ENCODE results near the gene SLC28A2. TPM values are rescaled to one million over a fixed set of nuclear protein-coding genes. Genes with fewer than 3 reads are reported as not detected.

The SLC28A2 gene
- total and polyA plus RNA-seq, 5 donors: not detected

Other genes with a start within 250 kb of the SLC28A2 start
- gene SORD, start 229.0 kb upstream of the SLC28A2 start, total RNA-seq: 10 to 100 TPM; 11.0 to 14.7 (median 12.9) TPM
- gene SORD, start 229.0 kb upstream of the SLC28A2 start, polyA plus RNA-seq: 5.5 TPM
- gene DUOX2, start 138.1 kb upstream of the SLC28A2 start, total RNA-seq: under 1 TPM; 0.39 to 0.63 (median 0.43) TPM
- gene DUOX2, start 138.1 kb upstream of the SLC28A2 start, polyA plus RNA-seq: 0.41 TPM
- gene DUOXA2, start 137.9 kb upstream of the SLC28A2 start, total RNA-seq: not detected
- gene DUOXA2, start 137.9 kb upstream of the SLC28A2 start, polyA plus RNA-seq: 0.05 TPM
- 1 to 10 TPM in 3 of 4 donors, under 1 TPM in 1; 0.72 to 2.1 (median 1.7) TPM for gene DUOXA1, start 122.4 kb upstream of the SLC28A2 start, total RNA-seq
- gene DUOXA1, start 122.4 kb upstream of the SLC28A2 start, polyA plus RNA-seq: 1.2 TPM
- gene DUOX1, start 122.2 kb upstream of the SLC28A2 start, total RNA-seq: 1 to 10 TPM; 1.9 to 6.1 (median 3.6) TPM
- 2.0 TPM for gene DUOX1, start 122.2 kb upstream of the SLC28A2 start, polyA plus RNA-seq
- gene SHF, start 64.3 kb upstream of the SLC28A2 start, total RNA-seq: 10 to 100 TPM in 2 of 4 donors, 1 to 10 TPM in 2; 8.1 to 13.2 (median 10.6) TPM
- 8.8 TPM for gene SHF, start 64.3 kb upstream of the SLC28A2 start, polyA plus RNA-seq
- gene GATM, start 126.3 kb downstream of the SLC28A2 start, total RNA-seq: 10 to 100 TPM; 22.2 to 33.8 (median 31.2) TPM
- 12.9 TPM for gene GATM, start 126.3 kb downstream of the SLC28A2 start, polyA plus RNA-seq

Data from right cardiac atrium (tissue), 5 donors.